Tongue (tissue), 2 donors: ENCODE results near the gene SPTB. TPM values are rescaled to one million over a fixed set of nuclear protein-coding genes. Genes with fewer than 3 reads are reported as not detected.
A peak's percentile ranks its signal among the peaks of the same experiment; 100 is the strongest.

Source experiments
- DNase-seq: peaks from one replicate; pipeline ENCODE4 v3.0.0-alpha.2; 2015
- total RNA-seq: library from RNA; depleted of rRNA; stranded (reverse); fragments of >200 nt; gene quantifications from one replicate; pipeline ENCODE4 v1.2.3, GENCODE V29; 2014

SPTB gene
- total RNA-seq, 1 donor from 2014 or later, result 386 TPM

- DNase-seq, result no peak
Observed at GRCh38 chr14:64727551-64728071, 152.1 kb downstream of the SPTB start.

DNA sequence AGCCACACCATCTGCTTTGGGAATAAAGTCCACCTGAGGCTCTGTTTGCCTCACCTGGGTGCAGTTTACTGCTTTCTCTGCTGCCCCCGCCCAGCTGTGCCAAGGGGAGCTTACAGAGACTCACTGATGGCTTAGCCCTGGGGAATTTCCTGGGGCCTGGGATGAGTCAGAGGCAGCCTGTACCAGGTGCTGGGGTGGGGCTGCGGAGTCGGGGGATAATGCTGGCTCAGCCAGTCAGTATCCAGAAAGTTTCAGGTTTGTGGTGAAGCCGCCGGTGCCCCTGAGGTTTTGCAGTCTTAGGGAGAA is 153.2 kb downstream of the SPTB start:
- peak; percentile 58 for DNase-seq

GRCh38 chr14:64725879-64726584 is 153.7 kb downstream of the SPTB start:
- DNase-seq, result no peak

DNA sequence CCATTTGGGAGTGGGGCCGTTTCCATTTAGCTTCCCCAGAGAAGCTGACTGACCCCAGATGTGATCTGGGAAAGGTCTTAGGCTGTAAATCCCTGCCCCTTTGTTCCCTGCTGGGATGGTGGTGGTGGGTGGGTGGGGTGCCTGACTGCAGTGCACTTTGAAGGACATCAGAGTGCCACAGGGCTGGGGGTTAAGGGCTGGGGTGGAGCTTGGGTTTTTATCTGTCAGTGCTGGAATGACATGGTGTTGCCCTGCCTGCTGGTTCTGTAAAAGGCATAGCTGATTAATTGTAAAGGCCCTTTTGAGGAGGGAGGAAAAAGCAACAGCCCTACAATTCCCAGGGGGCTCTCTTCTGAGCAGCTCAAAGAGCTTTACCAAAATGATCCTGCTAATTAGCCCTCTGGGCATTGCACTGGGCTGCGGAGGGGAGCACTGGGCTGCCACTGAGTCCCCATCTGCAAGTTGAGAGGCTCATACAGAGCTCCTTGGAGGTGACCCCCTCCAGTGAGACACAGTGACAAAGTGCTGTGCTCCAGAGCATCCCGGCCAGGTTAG is 154.4 kb downstream of the SPTB start:
- DNase-seq, result no peak

- DNase-seq, result no peak
Observed at GRCh38 chr14:64724578-64724930, 155.2 kb downstream of the SPTB start.

DNA sequence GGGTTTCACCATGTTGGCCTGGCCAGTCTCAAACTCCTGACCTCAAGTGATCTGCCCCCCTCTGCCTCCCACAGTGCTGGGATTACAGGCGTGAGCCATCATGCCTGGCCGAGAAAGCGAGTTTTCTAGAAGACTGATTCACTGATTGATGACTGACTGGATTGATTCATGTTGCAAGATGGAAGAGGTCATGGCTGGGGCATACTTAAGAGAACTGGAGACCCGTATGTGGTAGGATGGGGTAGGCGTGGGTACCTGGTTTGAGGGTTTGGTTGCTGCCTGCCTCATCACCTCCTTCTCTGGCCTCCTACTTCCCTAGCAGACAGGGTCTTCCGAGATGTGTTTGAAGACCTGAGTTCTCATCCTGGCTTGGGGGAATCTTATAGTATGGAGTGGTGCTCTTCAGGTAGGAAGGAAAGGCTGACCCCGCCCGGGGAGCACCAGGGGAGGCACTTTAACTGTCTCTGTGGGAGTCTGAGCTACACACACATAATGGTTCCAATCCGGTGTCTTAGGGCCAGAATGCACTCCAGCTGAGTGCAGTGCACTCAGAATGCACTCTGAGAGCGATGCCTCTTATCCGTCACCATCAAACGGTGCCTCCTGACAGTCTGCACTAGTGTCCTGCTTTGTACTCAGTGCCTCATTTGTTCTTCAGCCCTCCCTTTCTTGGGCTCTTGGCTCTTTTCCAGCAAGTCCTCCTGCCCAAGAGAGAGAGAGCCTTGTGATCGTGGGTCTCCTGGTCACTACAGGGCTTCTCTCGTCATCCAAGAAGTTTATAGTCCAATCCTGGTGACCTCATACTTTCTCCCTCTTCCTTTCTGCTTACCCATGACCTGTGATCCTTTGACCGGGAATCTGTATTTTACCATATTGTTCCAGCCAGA is 155.8 kb downstream of the SPTB start:
- DNase-seq, result peak; percentile 31

DNA sequence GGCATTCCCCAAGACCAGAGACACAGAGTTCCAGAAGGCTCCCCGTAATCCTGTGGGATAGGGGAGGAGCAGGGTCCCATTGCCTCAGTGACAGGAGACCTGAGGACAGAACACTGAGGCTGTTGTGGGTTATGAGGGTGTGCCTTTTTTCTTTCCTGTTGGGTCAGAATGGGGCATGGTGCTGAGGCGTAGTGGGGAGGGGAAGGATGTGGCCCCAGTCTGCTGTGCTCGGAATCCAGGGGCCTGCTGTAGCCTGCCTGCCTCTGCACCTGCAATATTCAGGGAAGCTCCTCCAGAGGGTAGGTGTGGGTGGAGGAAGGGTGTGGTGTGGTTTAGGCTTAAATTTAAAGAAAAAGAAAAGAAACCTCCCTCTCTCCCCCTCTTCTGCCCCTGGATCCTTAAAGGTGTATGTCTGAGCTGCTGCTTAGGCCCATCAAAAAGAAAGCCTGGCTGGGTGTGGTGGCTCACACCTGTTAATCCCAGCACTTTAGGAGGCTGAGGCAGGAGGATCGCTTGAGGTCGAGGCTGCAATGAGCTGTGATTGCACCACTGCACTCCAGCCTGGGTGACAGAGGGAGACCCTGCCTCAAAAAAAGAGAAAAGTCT is 156.8 kb downstream of the SPTB start:
- peak; percentile 27 for DNase-seq

DNA sequence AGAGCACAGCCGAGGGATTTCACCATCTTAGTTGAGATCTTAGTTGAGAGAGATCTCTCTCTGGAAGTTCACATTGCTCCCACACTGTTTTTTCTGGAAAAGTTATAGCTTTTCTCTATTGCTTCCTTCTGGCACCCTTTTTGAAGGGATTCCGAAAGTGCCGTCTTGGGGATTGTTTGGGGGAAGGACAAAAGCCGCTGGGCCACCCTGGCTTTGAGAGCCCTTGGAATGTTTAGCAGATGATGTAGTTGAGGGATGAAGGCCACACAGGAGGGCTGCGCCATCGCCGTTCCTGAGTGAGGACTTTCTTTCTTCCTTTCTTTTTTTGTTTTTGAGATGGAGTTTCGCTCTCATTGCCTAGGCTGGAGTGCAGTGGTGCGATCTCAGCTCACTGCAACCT is 157.8 kb downstream of the SPTB start:
- no peak for DNase-seq

GRCh38 chr14:64721391-64721791 is 158.3 kb downstream of the SPTB start:
- peak; percentile 40 for DNase-seq

DNA sequence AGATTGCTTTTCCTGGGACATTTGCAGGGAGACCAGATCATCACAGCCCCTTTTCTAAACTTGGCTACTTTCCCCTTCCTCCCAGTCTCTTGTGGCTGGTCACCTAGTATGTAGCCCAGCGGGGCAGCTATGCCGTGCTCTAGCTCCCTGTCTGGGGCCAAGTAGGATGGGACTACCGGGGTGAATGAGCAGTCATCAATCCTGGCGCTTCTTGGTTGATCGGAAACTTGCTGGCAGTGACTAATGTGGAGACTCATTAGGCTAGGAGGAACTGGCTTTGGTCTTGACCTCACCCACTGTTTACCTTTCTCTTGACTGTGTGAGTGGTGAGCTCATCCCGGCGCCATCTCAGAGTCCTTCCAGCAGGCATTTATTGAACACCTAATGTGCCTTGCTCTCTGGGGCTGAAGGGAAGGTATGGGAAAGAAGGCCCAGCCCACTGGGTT is 159.6 kb downstream of the SPTB start:
- DNase-seq, result no peak

DNA sequence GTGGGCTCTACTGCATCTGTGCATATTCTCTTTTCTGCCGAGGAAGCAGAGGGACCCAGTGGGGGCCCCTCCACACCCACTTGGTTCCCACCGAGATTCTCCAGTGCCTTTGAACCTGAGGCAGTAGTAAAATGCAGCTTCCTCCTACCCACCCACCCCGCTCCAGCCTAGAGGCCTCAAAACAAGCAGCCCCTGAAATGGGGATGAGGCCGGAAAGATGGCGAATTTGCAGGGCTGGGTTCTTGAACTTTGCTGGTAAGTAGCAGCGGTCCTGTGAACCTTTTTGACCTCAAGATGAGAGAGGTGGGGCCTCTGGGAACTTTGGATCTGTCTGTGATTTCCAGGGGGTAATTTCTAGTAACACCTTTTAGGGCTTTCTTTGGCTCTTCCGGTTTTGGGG is 160.1 kb downstream of the SPTB start:
- no peak for DNase-seq

DNA sequence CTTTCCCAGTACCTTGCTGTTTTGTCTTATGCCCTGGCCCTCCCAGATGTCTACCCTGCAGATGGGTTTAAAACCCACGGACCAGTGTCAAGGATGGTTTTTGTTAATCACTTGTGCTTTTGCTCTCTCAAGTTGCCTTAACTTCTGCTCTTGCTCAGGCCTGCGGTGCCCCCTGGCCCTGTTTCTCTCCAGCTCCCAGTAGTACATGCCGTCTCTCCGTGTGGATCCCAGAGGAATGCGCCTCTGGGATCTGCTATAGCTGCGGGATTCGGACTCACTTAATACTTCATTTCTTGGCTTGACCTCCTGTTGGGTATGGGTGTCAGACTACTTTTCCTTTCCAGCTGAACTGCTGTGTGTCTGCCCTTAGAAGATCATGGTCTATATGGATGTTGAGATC is 160.9 kb downstream of the SPTB start:
- no peak for DNase-seq

- peak; percentile 58 for DNase-seq
Observed at GRCh38 chr14:64717870-64718269, 161.8 kb downstream of the SPTB start.

DNA sequence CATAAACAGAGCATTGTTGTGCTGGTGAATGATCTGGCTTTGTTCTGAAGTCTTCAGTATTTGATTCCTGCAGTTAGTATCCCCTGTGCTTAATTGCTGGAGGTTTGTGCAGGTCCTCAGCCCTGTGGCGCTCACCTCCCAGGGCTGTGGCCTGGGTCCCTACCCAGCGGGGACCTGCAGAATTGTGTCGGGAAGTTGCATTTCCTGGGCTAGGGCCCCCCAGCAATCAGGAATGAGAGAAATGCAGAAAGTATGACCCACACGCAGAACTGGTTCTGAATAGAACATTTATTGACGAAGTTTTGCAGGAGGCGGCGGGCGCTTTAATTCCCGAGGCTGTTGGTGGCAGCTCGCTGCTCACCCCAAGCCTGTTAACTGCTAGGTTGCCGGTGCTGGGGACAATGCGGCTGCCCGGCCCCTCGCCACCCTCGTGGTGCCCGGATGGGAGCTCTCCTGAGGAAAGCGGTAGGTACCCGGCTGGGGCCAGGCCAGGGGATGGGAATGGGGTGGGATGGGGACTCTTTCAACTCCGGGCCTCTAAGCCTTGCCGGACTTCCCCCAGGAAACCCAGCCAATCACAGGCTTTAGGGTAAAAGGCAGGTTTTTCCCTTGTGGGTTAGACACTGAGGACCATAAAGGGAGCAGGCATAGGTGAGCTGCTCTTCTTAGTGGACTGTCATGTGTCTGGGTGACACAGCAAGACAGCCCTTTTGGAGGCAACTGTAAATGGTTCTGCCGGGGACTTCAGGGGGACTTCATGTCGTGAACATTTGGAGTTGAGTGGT is 163.9 kb downstream of the SPTB start:
- DNase-seq, result no peak

- no peak for DNase-seq
Observed at GRCh38 chr14:64715146-64715627, 164.5 kb downstream of the SPTB start.

- DNase-seq, result no peak
Observed at GRCh38 chr14:64714432-64715025, 165.2 kb downstream of the SPTB start.

GRCh38 chr14:64713677-64714076 is 166.0 kb downstream of the SPTB start:
- no peak for DNase-seq

- no peak for DNase-seq
Observed at GRCh38 chr14:64711039-64711438, 168.7 kb downstream of the SPTB start.

DNA sequence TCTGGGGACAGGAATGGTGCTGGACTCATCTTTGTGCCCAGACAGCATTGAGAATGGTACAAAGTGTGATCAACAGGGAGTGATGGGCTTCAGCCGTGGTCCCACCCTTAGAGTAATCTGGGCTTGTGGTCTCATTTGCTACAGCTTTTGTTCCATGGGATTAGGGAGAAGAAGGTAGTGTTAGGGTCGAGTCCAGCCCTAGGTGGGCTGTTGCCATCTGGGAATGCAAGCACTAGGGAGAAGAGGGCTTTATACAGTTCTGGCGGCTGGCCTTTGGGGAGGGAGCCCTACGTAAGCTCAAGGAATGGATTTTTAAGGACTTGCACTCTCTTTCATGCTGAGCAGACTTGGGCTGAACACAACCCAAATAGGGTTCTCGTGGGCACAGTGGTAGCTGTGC is 170.6 kb downstream of the SPTB start:
- no peak for DNase-seq

DNA sequence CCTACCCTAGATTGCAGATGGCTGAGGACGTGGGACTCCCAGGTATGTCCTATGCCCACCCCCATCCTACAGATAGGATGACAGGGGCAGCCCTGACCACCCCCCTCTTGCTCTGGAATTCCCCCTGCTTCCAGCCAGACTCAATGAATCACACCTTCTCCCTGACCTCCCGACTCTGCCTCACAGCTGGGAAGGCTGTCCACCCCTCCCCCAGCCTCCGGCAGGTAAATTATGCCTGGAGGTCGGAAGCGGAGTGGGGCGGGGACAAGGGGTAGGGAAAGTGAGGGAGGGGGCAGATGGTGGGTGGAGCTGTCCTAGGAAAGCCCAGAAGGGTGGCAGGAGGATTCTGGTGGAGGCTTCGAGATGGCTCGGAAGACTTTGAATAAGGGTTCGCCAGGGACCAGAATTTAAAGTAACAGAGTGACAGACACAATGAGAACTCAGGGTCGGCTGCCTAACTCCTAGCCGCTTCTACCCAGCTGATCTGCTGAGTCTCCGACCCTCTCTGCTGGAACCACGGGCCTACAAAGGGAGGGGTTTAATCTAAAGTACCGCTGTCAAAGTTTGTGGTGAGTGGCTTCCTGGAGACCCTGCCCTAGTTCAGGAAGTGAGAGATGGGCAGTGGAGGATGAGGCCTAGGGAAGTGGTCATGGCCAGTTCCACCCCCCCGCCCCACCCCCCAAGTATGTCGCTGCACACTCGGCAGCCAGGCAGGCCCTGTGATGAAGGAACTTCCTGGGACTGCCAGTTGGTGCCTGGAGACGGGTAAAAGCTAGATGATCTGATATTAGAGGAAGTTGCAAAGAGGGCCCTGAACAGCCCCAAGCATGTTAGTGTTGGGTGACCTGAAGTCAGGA is 171.3 kb downstream of the SPTB start:
- no peak for DNase-seq
